ENCODE data around the gene EVI5.

- TF ChIP-seq, protein P1, sequence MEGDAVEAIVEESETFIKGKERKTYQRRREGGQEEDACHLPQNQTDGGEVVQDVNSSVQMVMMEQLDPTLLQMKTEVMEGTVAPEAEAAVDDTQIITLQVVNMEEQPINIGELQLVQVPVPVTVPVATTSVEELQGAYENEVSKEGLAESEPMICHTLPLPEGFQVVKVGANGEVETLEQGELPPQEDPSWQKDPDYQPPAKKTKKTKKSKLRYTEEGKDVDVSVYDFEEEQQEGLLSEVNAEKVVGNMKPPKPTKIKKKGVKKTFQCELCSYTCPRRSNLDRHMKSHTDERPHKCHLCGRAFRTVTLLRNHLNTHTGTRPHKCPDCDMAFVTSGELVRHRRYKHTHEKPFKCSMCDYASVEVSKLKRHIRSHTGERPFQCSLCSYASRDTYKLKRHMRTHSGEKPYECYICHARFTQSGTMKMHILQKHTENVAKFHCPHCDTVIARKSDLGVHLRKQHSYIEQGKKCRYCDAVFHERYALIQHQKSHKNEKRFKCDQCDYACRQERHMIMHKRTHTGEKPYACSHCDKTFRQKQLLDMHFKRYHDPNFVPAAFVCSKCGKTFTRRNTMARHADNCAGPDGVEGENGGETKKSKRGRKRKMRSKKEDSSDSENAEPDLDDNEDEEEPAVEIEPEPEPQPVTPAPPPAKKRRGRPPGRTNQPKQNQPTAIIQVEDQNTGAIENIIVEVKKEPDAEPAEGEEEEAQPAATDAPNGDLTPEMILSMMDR (IDR thresholded peaks at IDR 0.05; ENCODE audit: low read length): no peak
- TF ChIP-seq EZH2 (IDR thresholded peaks at IDR 0.05; ENCODE audit: borderline replicate concordance, low read length): no peak
These were observed 83.8 kb downstream of the EVI5 start for GRCh38 chr1:92701147-92701546.

Measured in OCI-LY1 (cell line).